Activated naive CD8-positive, alpha-beta T cell treated with anti-CD3 and anti-CD28 coated beads, Interleukin-2, amount 50 U/mL, for 16 hours (primary cell): Measurements from ENCODE around the gene DNAJB5.

ENCODE experiments used
- DNase-seq: peaks from one replicate; pipeline ENCODE4 v3.0.0-alpha.2; 2020; ENCODE audit warnings: low read depth, low spot score

The DNAJB5 gene

GRCh38 chr9:34984049-34984448, 5.5 kb upstream of the DNAJB5 start:
- DNase-seq, result no peak

GRCh38 chr9:34985311-34985899, 4.1 kb upstream of the DNAJB5 start:
- DNase-seq, result no peak

GRCh38 chr9:34986540-34987047, 3.0 kb upstream of the DNAJB5 start:
- no peak for DNase-seq

- DNase-seq, result no peak
These were observed 2.2 kb upstream of the DNAJB5 start for GRCh38 chr9:34987160-34987901.

GRCh38 chr9:34988218-34989002, 1.1 kb upstream of the DNAJB5 start:
- DNase-seq, result no peak

- no peak for DNase-seq
These were observed 546 bp downstream of the DNAJB5 start for GRCh38 chr9:34989946-34990635.

GRCh38 chr9:34990908-34991606, 1.5 kb downstream of the DNAJB5 start:
- DNase-seq, result no peak

GRCh38 chr9:34991607-34992375, 2.2 kb downstream of the DNAJB5 start:
- no peak for DNase-seq

- peak; percentile 50 for DNase-seq
These were observed 2.9 kb downstream of the DNAJB5 start for GRCh38 chr9:34992376-34992951.

- no peak for DNase-seq
These were observed 4.1 kb downstream of the DNAJB5 start for GRCh38 chr9:34993502-34994259.

- no peak for DNase-seq
These were observed 4.8 kb downstream of the DNAJB5 start for GRCh38 chr9:34994260-34994899.

GRCh38 chr9:34994900-34995669, 5.5 kb downstream of the DNAJB5 start:
- DNase-seq, result no peak

GRCh38 chr9:34995670-34996060, 6.1 kb downstream of the DNAJB5 start:
- no peak for DNase-seq

- no peak for DNase-seq
These were observed 6.8 kb downstream of the DNAJB5 start for GRCh38 chr9:34996181-34996904.

GRCh38 chr9:34996905-34997279, 7.3 kb downstream of the DNAJB5 start:
- no peak for DNase-seq

GRCh38 chr9:34997379-34997781, 7.8 kb downstream of the DNAJB5 start:
- no peak for DNase-seq

GRCh38 chr9:34998266-34998665, 8.7 kb downstream of the DNAJB5 start:
- DNase-seq, result no peak
